Psoas muscle (tissue), 8 donors: Measurements from ENCODE around the gene TMEM201. TPM values are rescaled to one million over a fixed set of nuclear protein-coding genes. Genes with fewer than 3 reads are reported as not detected.

Experiments
- ATAC-seq, 4 donors: fragments of 200-7000 bp; cut with Tn5 transposase; one replicate each; pipeline ENCODE4 v1.9.1; 2020; ENCODE audit warnings: moderate library complexity in 3 of 4, mild to moderate bottlenecking in 2 of 4
- DNase-seq, 2 donors: peaks; one replicate each; pipeline ENCODE4 v3.0.0-alpha.2; 2020
- H3K27ac ChIP-seq: fragments of 200-600 bp; one replicate; pipeline ENCODE4 v1.8.0; 2022
- H3K27me3 ChIP-seq, 3 donors: fragments of 200-600 bp in 1 of 3; one replicate each; pipeline versions ENCODE4 v1.6.1 to v1.8.0; 2013 to 2022; ENCODE audit warnings: low read length in 2 of 3, mild to moderate bottlenecking in 2 of 3, moderate library complexity in 1 of 3; ENCODE audit not compliant: insufficient read depth in 3 of 3
- H3K36me3 ChIP-seq, 2 donors: fragments of 200-600 bp in 1 of 2; one replicate each; pipeline versions ENCODE4 v1.6.1 to v1.8.0; 2013 to 2022; ENCODE audit warnings: low read depth in 1 of 2, mild to moderate bottlenecking in 1 of 2, moderate library complexity in 1 of 2; ENCODE audit not compliant: insufficient read depth in 1 of 2
- H3K4me1 ChIP-seq: fragments of 200-600 bp; one replicate; pipeline ENCODE4 v1.8.0; 2022
- H3K4me3 ChIP-seq: fragments of 200-600 bp; one replicate; pipeline ENCODE4 v1.8.0; 2022; ENCODE audit warnings: mild to moderate bottlenecking
- H3K9me3 ChIP-seq: fragments of 200-600 bp; one replicate; pipeline ENCODE4 v1.8.0; 2022
- WGBS, 3 donors: extraction: QIAGEN DNeasy Blood & Tissue Kit; methylation state at CpG; one replicate each; pipeline versions ENCODE4 v1.1.6 to v1.1.7; 2013; 5-methylcytosine and 5-hydroxymethylcytosine counted together
- intact Hi-C, 2 donors: fragments of 100-400 bp; cut with DNase I; formaldehyde crosslinking; loops; one replicate each; pipeline versions ENCODE4 v1.11.0 to v1.14.2; 2022
- polyA plus RNA-seq, 3 donors: library from polyadenylated mRNA; stranded (reverse); fragments of 200-250 nt; gene quantifications; one replicate each; pipeline ENCODE4 v1.2.3, GENCODE V29; 2013
- total RNA-seq, 4 donors: library from RNA; stranded (reverse); fragmentation: NEBNext Ultra II Directional in 2 of 4; extraction: Animal tissue kit (Norgen Biotek cat#: 25700) in 2 of 4; gene quantifications; one replicate each; pipeline versions ENCODE4 v1.2.1 to v1.2.4, GENCODE V29; 2021 to 2023
- TF ChIP-seq, protein P1 (sequence below): fragments of 200-600 bp; IDR thresholded peaks from one replicate; pipeline ENCODE4 v1.8.0; 2022; ENCODE audit warnings: antibody characterized with exemption
- donor health status: healthy with polysubstance abuse.
- donor health status: DM: no; HTN: no; CAD: no; lungs with moderate emphysema.
- donor health status: Bipolar disorder and iron deficiency.
- donor health status: healthy.
- donor health status: DM: yes; HTN: yes; CAD: no.
- donor health status: DM: no; HTN: no; CAD: no.
- donor health status: DM: no; HTN: no; CAD: no.
- donor health status: DM: yes; HTN: yes; CAD: no.

TMEM201 gene
- total and polyA plus RNA-seq, 7 donors = 15.7 to 37.3 (median 23.2) TPM

- Histone ChIP-seq H3K27me3 (no peaks in the 10 kb centered on the region), H3K36me3 (peaks cover 0 to 67% of the 10 kb centered on the region in 2 donors), H3K9me3 (no peaks in the 10 kb centered on the region), H3K4me3 (no peak overlapping the region), H3K4me1 (peaks cover 5% of the 10 kb centered on the region), H3K27ac (no peak overlapping the region)
- ATAC-seq (peak; percentile 48 to 72 (median 54)), DNase-seq (no peak)
- intact Hi-C loops = no loop called here
- TF ChIP-seq, protein P1, sequence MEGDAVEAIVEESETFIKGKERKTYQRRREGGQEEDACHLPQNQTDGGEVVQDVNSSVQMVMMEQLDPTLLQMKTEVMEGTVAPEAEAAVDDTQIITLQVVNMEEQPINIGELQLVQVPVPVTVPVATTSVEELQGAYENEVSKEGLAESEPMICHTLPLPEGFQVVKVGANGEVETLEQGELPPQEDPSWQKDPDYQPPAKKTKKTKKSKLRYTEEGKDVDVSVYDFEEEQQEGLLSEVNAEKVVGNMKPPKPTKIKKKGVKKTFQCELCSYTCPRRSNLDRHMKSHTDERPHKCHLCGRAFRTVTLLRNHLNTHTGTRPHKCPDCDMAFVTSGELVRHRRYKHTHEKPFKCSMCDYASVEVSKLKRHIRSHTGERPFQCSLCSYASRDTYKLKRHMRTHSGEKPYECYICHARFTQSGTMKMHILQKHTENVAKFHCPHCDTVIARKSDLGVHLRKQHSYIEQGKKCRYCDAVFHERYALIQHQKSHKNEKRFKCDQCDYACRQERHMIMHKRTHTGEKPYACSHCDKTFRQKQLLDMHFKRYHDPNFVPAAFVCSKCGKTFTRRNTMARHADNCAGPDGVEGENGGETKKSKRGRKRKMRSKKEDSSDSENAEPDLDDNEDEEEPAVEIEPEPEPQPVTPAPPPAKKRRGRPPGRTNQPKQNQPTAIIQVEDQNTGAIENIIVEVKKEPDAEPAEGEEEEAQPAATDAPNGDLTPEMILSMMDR = no peak
- 27 to 51% (median 29%) methylated on average over 10 of the region's 10 CpGs for WGBS, 3 donors
These were observed 18.2 kb downstream of the TMEM201 start for GRCh38 chr1:9606948-9607347.

DNA sequence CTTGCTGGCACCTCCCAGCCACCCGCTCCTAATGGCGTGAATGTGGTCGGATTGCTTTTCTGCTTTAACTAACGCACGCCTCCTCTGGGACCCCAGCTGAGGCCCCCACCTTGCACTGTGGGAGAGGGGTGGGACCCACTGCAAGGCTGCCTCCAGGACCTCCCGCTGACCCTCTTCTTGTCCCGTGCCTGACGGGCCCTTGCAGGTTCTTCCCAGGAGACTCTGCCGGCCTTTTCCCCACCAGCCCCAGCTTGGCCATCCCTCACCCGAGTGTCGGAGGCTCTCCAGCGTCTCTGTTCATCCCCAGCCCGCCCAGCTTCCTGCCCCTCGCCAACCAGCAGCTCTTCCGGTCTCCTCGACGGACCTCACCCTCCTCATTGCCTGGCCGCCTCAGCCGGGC lies 18.6 kb downstream of the TMEM201 start:
- Histone ChIP-seq H3K36me3 (peaks cover 0 to 67% of the 10 kb centered on the region in 2 donors), H3K27ac (no peak overlapping the region), H3K4me1 (peaks cover 5% of the 10 kb centered on the region), H3K27me3 (no peaks in the 10 kb centered on the region), H3K4me3 (no peak overlapping the region), H3K9me3 (no peaks in the 10 kb centered on the region)
- TF ChIP-seq, protein P1 = no peak
- WGBS, 3 donors = 81 to 88% (median 87%) methylated on average over 19 of the region's 19 CpGs
- intact Hi-C loops = no loop called here
- peak in 1 of 4 donors; percentile 3 for ATAC-seq
- DNase-seq = no peak

DNA sequence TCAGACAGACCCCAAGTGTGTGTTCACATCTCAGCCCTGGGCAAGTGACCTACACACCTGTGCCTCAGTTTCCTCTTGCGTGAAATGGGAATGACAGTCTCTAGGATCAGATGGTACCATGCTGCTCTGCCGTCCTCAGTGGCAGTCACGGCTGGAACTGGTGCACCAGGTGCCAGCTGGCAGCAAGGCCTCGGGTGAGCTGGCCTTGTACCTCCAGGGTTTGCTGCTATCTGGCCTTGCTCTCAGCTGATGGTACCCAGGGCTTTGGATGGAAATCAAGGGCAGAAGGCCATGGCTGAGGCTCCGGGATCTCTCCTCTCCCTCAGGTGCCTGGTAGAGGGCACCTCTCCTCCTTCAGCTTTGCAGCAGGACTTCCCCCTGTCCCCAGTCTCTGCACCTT lies 21.3 kb downstream of the TMEM201 start:
- intact Hi-C loops = no loop called here
- Histone ChIP-seq H3K27ac (no peak overlapping the region), H3K4me1 (peaks cover 5% of the 10 kb centered on the region), H3K9me3 (no peaks in the 10 kb centered on the region), H3K36me3 (peaks cover 0 to 62% of the 10 kb centered on the region in 2 donors), H3K27me3 (no peaks in the 10 kb centered on the region), H3K4me3 (no peak overlapping the region)
- WGBS, 3 donors = 39 to 69% (median 40%) methylated on average over 5 of the region's 5 CpGs
- DNase-seq (no peak), ATAC-seq (no peak)
- TF ChIP-seq, protein P1 = no peak

DNA sequence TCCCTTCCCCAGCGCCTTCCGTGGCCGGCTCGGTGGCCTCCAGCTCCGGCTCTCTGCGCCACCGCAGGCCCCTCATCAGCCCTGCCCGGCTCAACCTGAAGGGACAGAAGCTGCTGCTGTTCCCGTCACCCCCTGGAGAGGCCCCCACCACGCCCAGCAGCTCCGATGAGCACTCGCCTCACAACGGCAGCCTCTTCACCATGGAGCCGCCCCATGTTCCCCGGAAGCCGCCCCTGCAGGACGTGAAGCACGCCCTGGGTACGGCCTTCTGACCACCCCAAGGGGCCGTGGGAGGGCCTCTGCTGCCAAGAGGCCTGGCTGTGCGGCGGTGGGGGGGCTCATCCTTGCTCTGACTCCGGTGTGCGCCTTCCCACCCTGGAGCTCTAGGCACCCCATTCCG lies 21.8 kb downstream of the TMEM201 start:
- 87 to 91% (median 91%) methylated on average over 24 to 25 of the region's 25 CpGs for WGBS, 3 donors
- DNase-seq (no peak), ATAC-seq (no peak)
- Histone ChIP-seq H3K4me1 (peaks cover 5% of the 10 kb centered on the region), H3K27ac (no peak overlapping the region), H3K36me3 (peaks cover 0 to 60% of the 10 kb centered on the region in 2 donors), H3K4me3 (no peak overlapping the region), H3K27me3 (no peaks in the 10 kb centered on the region), H3K9me3 (no peaks in the 10 kb centered on the region)
- TF ChIP-seq, protein P1 = no peak
- intact Hi-C loops = no loop called here

DNA sequence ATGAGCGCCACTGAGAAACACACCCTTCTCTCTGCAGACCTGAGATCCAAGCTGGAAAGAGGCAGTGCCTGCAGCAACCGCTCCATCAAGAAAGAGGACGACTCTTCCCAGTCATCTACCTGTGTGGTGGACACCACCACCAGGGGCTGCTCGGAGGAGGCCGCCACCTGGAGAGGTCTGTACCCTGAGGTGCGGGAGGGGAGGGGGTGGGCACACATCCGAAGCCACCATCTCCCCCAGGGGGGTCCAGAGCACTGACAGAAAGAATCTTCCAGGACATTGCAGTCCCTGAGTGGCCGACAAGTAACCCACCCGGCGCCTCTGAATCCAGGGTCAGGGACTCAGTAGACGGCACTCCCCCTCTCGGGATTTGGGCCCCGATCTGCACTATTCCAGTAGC lies 23.0 kb downstream of the TMEM201 start:
- WGBS, 3 donors = 87 to 91% (median 89%) methylated on average over 13 of the region's 13 CpGs
- ATAC-seq (no peak), DNase-seq (no peak)

More for the DNA sequence above, 23.0 kb downstream of the TMEM201 start:
- Histone ChIP-seq H3K36me3 (peaks cover 0 to 59% of the 10 kb centered on the region in 2 donors), H3K4me1 (peaks cover under 1% of the 10 kb centered on the region), H3K4me3 (no peak overlapping the region), H3K27ac (no peak overlapping the region), H3K9me3 (no peaks in the 10 kb centered on the region), H3K27me3 (no peaks in the 10 kb centered on the region)
- intact Hi-C loops = no loop called here
- TF ChIP-seq, protein P1 = no peak
